Left ventricle myocardium inferior (tissue), 1 donor: ENCODE results near the gene BEND7. TPM values are rescaled to one million over a fixed set of nuclear protein-coding genes. Genes with fewer than 3 reads are reported as not detected.

Experiments
- DNase-seq: peaks from one replicate; pipeline ENCODE4 v3.0.0-alpha.2; 2020
- H3K27ac ChIP-seq: fragments of 200-600 bp; replicated peaks from 2 replicates; pipeline ENCODE4 v1.8.0; 2021
- H3K27me3 ChIP-seq: fragments of 200-600 bp; 2 replicates; pipeline ENCODE4 v1.8.0; 2021; ENCODE audit warnings: low read depth
- H3K36me3 ChIP-seq: fragments of 200-600 bp; 2 replicates; pipeline ENCODE4 v1.8.0; 2021
- H3K4me1 ChIP-seq: fragments of 200-600 bp; 2 replicates; pipeline ENCODE4 v1.8.0; 2021
- H3K4me3 ChIP-seq: fragments of 200-600 bp; 2 replicates; pipeline ENCODE4 v1.8.0; 2021; ENCODE audit warnings: mild to moderate bottlenecking, moderate library complexity
- H3K9me3 ChIP-seq: fragments of 200-600 bp; replicated peaks from 2 replicates; pipeline ENCODE4 v1.8.0; 2021
- intact Hi-C: fragments of 100-400 bp; cut with micrococcal nuclease; formaldehyde crosslinking; loops from one replicate; pipeline ENCODE4 v1.11.0; 2022
- total RNA-seq: library from RNA; stranded (reverse); fragmentation: NEBNext Ultra II Directional; extraction: Animal tissue kit (Norgen Biotek cat#: 25700); gene quantifications from one replicate; pipeline ENCODE4 v1.2.1, GENCODE V29; 2021
- TF ChIP-seq, protein P1 (sequence below): fragments of 200-600 bp; IDR thresholded peaks from 2 replicates; pipeline ENCODE4 v1.8.0; 2021; ENCODE audit warnings: antibody characterized with exemption, mild to moderate bottlenecking, borderline replicate concordance
- donor health status: DM: no; HTN: yes; CAD: no; lungs with severe emphysema.

The BEND7 gene
- total RNA-seq, 1 donor from 2014 or later: 14.7 TPM

DNA sequence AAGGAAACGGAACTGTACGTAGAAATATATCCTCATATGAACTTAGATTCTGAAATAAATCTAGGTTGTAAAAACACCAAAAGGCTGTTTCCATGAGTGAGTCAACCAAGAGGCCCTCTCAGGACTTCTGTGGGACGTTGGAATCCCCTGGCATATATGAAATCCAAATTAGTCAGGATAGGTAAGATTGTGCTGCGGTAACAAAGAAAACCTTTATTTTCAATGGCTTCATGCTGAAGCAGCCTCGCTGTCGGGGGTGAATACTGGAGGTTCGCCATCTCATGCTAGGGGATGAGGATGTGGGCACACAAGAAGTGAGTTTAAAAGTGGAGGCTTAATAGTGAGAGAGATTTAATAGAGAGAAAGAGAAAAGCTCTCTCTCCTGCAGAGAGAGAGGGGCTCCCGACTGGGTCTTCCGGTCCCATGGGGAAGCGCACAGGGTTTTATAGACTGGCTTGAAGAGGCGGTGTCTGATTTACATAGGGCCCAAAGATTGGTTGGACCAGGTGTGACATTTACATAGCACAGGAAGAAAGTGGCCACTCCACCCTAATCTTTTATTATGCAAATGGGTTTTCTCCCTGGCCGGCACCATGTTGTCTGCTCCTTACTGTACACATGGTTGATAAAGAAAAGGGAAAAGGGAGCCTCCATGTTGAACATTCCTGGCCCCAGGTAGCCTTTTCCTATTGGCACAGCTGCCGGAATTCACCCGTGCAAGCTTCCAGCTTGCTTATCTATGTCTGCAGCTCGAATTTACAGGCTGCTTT lies 128.4 kb downstream of the BEND7 start:
- intact Hi-C loops: no loop called here
- no peaks in the 10 kb centered on the region for H3K36me3 ChIP-seq
- TF ChIP-seq, protein P1, sequence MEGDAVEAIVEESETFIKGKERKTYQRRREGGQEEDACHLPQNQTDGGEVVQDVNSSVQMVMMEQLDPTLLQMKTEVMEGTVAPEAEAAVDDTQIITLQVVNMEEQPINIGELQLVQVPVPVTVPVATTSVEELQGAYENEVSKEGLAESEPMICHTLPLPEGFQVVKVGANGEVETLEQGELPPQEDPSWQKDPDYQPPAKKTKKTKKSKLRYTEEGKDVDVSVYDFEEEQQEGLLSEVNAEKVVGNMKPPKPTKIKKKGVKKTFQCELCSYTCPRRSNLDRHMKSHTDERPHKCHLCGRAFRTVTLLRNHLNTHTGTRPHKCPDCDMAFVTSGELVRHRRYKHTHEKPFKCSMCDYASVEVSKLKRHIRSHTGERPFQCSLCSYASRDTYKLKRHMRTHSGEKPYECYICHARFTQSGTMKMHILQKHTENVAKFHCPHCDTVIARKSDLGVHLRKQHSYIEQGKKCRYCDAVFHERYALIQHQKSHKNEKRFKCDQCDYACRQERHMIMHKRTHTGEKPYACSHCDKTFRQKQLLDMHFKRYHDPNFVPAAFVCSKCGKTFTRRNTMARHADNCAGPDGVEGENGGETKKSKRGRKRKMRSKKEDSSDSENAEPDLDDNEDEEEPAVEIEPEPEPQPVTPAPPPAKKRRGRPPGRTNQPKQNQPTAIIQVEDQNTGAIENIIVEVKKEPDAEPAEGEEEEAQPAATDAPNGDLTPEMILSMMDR: no peak
- no peaks in the 10 kb centered on the region for H3K4me1 ChIP-seq
- H3K27me3 ChIP-seq: peaks cover 28% of the 10 kb centered on the region
- no peak overlapping the region for H3K4me3 ChIP-seq
- H3K27ac ChIP-seq: no peak overlapping the region
- DNase-seq: no peak
- H3K9me3 ChIP-seq: peaks cover 7% of the 10 kb centered on the region

DNA sequence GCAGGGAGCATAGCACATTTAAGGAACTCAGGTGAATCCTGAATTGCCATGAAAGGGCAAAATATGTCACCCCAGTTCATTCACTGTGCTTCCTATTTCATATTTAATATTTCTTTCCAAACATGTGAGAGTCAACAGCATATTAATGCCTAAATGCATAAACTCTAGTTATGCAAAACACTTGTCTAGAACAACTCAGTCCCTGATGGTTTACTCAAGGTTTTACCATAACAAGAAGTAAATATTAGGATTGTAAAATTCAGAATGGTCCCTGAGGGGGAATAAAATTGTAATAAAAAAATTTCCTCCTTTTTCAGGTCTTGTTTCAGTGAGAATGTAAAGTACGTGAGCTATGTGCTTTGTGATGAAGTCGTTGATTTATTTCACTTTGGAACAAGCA lies 129.1 kb downstream of the BEND7 start:
- no peak for DNase-seq
- intact Hi-C loops: no loop called here
- no peak overlapping the region for H3K4me3 ChIP-seq
- no peak overlapping the region for H3K27ac ChIP-seq
- peaks cover 31% of the 10 kb centered on the region for H3K27me3 ChIP-seq
- no peaks in the 10 kb centered on the region for H3K4me1 ChIP-seq
- no peaks in the 10 kb centered on the region for H3K36me3 ChIP-seq
- H3K9me3 ChIP-seq: peaks cover 7% of the 10 kb centered on the region
- TF ChIP-seq, protein P1: no peak

DNA sequence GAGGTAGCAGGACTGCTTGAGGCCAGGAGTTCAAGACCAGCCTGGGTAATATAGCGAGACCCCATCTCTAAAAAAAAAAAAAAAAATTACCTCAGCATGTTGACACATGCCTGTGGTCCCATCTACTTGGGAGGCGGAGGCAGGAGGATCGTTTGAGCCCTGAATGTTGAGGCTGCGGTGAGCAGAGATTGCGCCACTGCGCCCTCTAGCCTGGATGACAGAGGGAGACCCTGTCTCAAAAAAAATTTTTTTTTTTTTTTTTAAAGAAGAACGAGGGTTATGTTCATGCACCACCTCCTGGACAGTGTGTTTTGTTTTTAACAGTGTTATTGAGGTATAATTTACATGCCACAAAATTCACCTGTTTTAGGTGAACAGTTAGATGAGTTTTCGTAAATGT lies 129.6 kb downstream of the BEND7 start:
- Histone ChIP-seq H3K27me3 (peaks cover 31% of the 10 kb centered on the region), H3K36me3 (no peaks in the 10 kb centered on the region), H3K4me1 (no peaks in the 10 kb centered on the region), H3K9me3 (peaks cover 7% of the 10 kb centered on the region), H3K27ac (no peak overlapping the region), H3K4me3 (no peak overlapping the region)
- TF ChIP-seq, protein P1: no peak
- intact Hi-C loops: no loop called here
- DNase-seq: no peak

DNA sequence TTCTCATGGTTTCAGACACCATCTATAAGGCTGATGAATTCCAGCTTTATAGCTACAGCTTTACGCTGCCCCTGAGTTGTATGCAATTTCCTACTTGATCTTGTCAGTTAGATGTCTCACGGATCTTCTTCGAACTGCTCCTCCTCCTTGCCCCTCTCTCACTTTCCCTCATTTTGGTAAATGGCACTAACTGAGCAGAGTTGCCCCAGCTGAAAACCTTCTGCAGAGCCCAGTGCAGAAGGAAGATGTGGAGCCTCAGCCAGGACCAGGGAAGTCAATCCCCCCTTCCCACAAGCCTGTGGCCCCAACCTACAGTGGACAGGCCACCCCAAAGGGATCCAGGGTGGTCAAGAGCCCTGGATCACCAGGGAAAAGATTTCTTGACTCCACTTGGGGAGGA lies 131.8 kb downstream of the BEND7 start:
- Histone ChIP-seq H3K4me1 (no peaks in the 10 kb centered on the region), H3K36me3 (no peaks in the 10 kb centered on the region), H3K9me3 (peaks cover 7% of the 10 kb centered on the region), H3K27me3 (peaks cover 28% of the 10 kb centered on the region), H3K27ac (no peak overlapping the region), H3K4me3 (no peak overlapping the region)
- no peak for DNase-seq
- intact Hi-C loops: no loop called here
- TF ChIP-seq, protein P1: no peak

DNA sequence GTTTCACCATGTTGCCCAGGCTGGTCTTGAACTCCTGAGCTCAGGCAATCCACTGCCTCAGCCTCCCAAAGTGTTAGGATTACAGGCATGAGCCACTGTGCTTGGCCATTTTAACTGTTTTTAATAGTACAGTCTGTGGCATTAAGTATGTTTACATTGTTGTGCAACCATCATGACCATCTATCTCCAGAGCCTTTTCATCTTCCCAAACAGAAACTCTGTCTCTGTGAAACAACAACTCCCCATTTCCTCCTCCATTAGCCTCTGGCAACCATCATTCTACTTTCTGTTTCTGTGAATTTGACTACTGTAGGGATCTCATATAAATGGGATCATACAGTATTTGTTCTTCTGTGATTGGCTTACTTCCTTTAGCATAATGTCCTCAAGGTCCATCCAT lies 132.4 kb downstream of the BEND7 start:
- peaks cover 7% of the 10 kb centered on the region for H3K9me3 ChIP-seq

More for the DNA sequence above, 132.4 kb downstream of the BEND7 start:
- intact Hi-C loops: no loop called here
- H3K4me3 ChIP-seq: no peak overlapping the region
- H3K27ac ChIP-seq: no peak overlapping the region
- DNase-seq: no peak
- peaks cover 26% of the 10 kb centered on the region for H3K27me3 ChIP-seq
- no peaks in the 10 kb centered on the region for H3K36me3 ChIP-seq
- TF ChIP-seq, protein P1: no peak
- H3K4me1 ChIP-seq: no peaks in the 10 kb centered on the region
